GM23338 (cell line): Measurements from ENCODE around the gene PPAN. TPM values are rescaled to one million over a fixed set of nuclear protein-coding genes. Genes with fewer than 3 reads are reported as not detected.

Experiments
- ATAC-seq: fragments of 200-7000 bp; cut with Tn5 transposase; 3 replicates; pipeline ENCODE4 v1.9.1; 2020
- DNase-seq: peaks from one replicate; pipeline ENCODE4 v3.0.0-alpha.2; 2015; ENCODE audit warnings: low spot score
- H2AFZ ChIP-seq: fragments of 200-600 bp; sonication (generic); 2 replicates; pipeline ENCODE4 v1.8.0; 2016; ENCODE audit warnings: antibody characterized with exemption, mild to moderate bottlenecking, moderate library complexity
- H3F3A ChIP-seq: fragments of 200-600 bp; sonication (generic); replicated peaks from 2 replicates; pipeline ENCODE4 v1.8.0; 2017; ENCODE audit warnings: antibody characterized with exemption, mixed run types, low read depth
- H3K27ac ChIP-seq: fragments of 200-600 bp; sonication (generic); 2 replicates; pipeline ENCODE4 v1.6.1; 2016; ENCODE audit warnings: low read depth
- H3K27me3 ChIP-seq: fragments of 200-600 bp; sonication (generic); 2 replicates; pipeline ENCODE4 v1.8.0; 2016; ENCODE audit warnings: mild to moderate bottlenecking, mixed run types, moderate library complexity; ENCODE audit not compliant: insufficient read depth
- H3K36me3 ChIP-seq: fragments of 200-600 bp; sonication (generic); 2 replicates; pipeline ENCODE4 v1.8.0; 2016; ENCODE audit warnings: mild to moderate bottlenecking; ENCODE audit not compliant: insufficient read depth
- H3K4me1 ChIP-seq: fragments of 200-600 bp; sonication (generic); 2 replicates; pipeline ENCODE4 v1.8.0; 2016; ENCODE audit warnings: mild to moderate bottlenecking, moderate library complexity; ENCODE audit not compliant: insufficient read depth
- H3K4me2 ChIP-seq: fragments of 200-600 bp; sonication (generic); 2 replicates; pipeline ENCODE4 v1.7.1; 2017; ENCODE audit warnings: mixed run types
- H3K4me3 ChIP-seq: fragments of 200-600 bp; sonication (generic); 2 replicates; pipeline ENCODE4 v1.6.1; 2016; ENCODE audit warnings: mixed run types
- H3K79me2 ChIP-seq: fragments of 200-600 bp; sonication (generic); replicated peaks from 2 replicates; pipeline ENCODE4 v1.8.0; 2017; ENCODE audit warnings: mild to moderate bottlenecking; ENCODE audit not compliant: insufficient read depth
- H3K9me2 ChIP-seq: fragments of 200-600 bp; sonication (generic); 2 replicates; pipeline ENCODE4 v1.8.0; 2017; ENCODE audit not compliant: insufficient read depth
- H4K20me1 ChIP-seq: fragments of 200-600 bp; sonication (generic); replicated peaks from 2 replicates; pipeline ENCODE4 v1.8.0; 2017; ENCODE audit warnings: mild to moderate bottlenecking; ENCODE audit not compliant: insufficient read depth
- H3K27ac Mint-ChIP-seq: 2 replicates; pipeline ENCODE4 v1.8.0; 2020; ENCODE audit warnings: inconsistent platforms, mild to moderate bottlenecking, moderate library complexity, mixed read lengths
- H3K27me3 Mint-ChIP-seq: 3 replicates; pipeline ENCODE4 v1.8.0; 2022; ENCODE audit warnings: low read depth, mild to moderate bottlenecking, moderate library complexity, mixed read lengths, inconsistent platforms; ENCODE audit not compliant: insufficient read depth, poor library complexity
- H3K36me3 Mint-ChIP-seq: 3 replicates; pipeline ENCODE4 v1.8.0; 2021; ENCODE audit warnings: low read depth, mild to moderate bottlenecking, inconsistent platforms, moderate library complexity, mixed read lengths
- H3K4me1 Mint-ChIP-seq: 3 replicates; pipeline ENCODE4 v1.8.0; 2020; ENCODE audit warnings: mild to moderate bottlenecking, inconsistent platforms, mixed read lengths
- H3K4me3 Mint-ChIP-seq: 3 replicates; pipeline ENCODE4 v1.8.0; 2021; ENCODE audit warnings: moderate library complexity, mild to moderate bottlenecking, inconsistent platforms, mixed read lengths
- H3K9me3 Mint-ChIP-seq: 3 replicates; pipeline ENCODE4 v1.8.0; 2020; ENCODE audit warnings: moderate library complexity, mild to moderate bottlenecking, inconsistent platforms, mixed read lengths
- CREB1 ChIP-seq: fragments of 250-450 bp; sonication (Bioruptor Pico); IDR thresholded peaks from 2 replicates; pipeline ENCODE4 v1.5.0; 2020; ENCODE audit warnings: low read depth, mild to moderate bottlenecking, moderate library complexity
- EZH2 ChIP-seq: fragments of 200-600 bp; sonication (generic); IDR thresholded peaks from one replicate; pipeline ENCODE4 v1.8.0; 2017; ENCODE audit warnings: antibody characterized with exemption, mild to moderate bottlenecking, low read depth; ENCODE audit not compliant: unreplicated experiment
- EZH2phosphoT487 ChIP-seq: fragments of 200-600 bp; sonication (generic); IDR thresholded peaks from one replicate; pipeline ENCODE4 v1.8.1; 2018; ENCODE audit warnings: antibody characterized with exemption; ENCODE audit not compliant: unreplicated experiment
- NANOG ChIP-seq: IDR thresholded peaks from 2 replicates; pipeline ENCODE4 v1.6.1; 2016; ENCODE audit warnings: antibody characterized with exemption, borderline replicate concordance
- POLR2AphosphoS5 ChIP-seq: IDR thresholded peaks from 2 replicates; pipeline ENCODE4 v1.6.1; 2016; ENCODE audit warnings: antibody characterized with exemption, low read depth
- STAT1 ChIP-seq: IDR thresholded peaks from one replicate; pipeline ENCODE4 v1.6.1; 2016; ENCODE audit warnings: antibody characterized with exemption; ENCODE audit not compliant: unreplicated experiment
- ZNF114 ChIP-seq: fragments of 250-450 bp; sonication (Bioruptor Pico); IDR thresholded peaks from 2 replicates; pipeline ENCODE4 v1.5.0; 2020; ENCODE audit warnings: mild to moderate bottlenecking, moderate library complexity
- ZNF331 ChIP-seq: fragments of 250-450 bp; sonication (Bioruptor Pico); IDR thresholded peaks from 2 replicates; pipeline ENCODE4 v1.5.0; 2020; ENCODE audit warnings: low read depth, mild to moderate bottlenecking, moderate library complexity
- polyA plus RNA-seq: library from polyadenylated mRNA; unstranded; fragments of >200 nt; fragmentation: Nextera tagmentation; extraction: Ambion mirVana; gene quantifications from 2 replicates; pipeline ENCODE4 v1.2.1, GENCODE V29; 2016
- total RNA-seq: library from RNA; depleted of rRNA; stranded (reverse); fragments of >200 nt; shearing (Covaris generic); gene quantifications from 2 replicates; pipeline ENCODE4 v1.2.3, GENCODE V29; 2014
- TF ChIP-seq, protein P1 (sequence below): fragments of 250-450 bp; sonication (Bioruptor Pico); IDR thresholded peaks from 2 replicates; pipeline ENCODE4 v1.5.0; 2020; ENCODE audit warnings: mild to moderate bottlenecking, moderate library complexity
- TF ChIP-seq, protein P2 (sequence below): IDR thresholded peaks from one replicate; pipeline ENCODE4 v1.6.1; 2018; ENCODE audit warnings: antibody characterized with exemption; ENCODE audit not compliant: unreplicated experiment
- TF ChIP-seq, protein P3 (sequence below): IDR thresholded peaks from 2 replicates; pipeline ENCODE4 v1.6.1; 2016; ENCODE audit warnings: antibody characterized with exemption

Gene PPAN
- total and polyA plus RNA-seq, 2 experiments from 2014 or later, result 71.8 to 81.9 TPM

DNA sequence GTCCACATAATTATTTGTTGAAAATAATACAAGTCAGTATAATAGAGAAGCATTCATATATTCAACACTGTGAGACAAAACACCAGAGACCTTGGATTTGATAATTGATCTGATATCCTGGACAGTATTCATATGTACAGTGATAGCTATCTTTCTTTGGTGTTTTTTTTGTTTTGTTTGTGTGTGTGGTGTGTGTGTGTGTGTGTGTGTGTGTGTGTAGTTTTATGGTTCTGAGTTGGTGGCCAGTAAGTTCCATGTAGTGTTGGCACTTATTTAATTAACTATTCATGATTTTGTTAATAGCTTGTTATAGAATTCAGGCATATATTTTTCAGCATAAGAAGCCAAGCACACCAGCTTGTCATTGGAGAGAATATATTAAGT lies 2.0 kb upstream of the PPAN start (continued):
- no peak for TF ChIP-seq EZH2
- no peak for TF ChIP-seq ZNF114 (CRISPR knock-in tag)
- TF ChIP-seq POLR2AphosphoS5, result no peak

DNA sequence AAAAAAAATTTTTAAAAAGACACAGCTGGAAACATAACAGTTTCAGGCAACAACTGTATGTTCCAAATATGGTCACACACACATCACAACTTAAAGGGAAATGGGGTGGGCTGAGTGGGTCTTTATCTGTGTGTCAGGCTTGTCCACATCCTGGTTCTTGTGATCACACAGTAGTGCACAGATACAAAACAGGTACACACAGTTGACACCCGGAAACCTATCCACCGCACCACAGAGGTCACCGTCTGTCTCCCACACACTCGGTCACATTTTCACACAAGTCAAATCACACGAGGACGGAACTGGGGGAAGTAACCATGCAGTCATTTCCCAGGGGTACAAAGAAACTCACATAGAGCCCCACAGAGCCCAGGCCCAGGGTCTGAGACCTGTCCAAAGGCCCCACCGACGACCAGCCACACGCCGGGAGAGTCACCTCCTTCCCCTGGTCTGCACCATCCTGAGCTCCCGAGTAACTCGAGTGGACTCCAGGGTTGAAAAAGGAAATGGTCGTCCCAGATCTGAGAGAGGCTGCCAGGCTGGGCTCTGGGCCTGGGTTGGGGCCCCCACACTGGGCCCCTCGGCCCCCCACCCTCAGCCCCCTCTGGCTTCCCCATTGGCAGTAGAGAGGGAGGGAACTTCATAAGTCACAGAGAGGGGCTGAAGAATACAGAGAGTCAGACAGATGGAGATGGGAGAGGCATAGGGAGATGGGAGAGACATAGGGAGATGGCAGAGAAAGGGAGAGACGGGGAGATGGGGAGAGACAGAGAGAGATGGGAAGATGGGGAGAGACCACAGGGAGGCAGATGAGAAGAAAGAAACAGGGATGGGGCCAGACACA lies 1.3 kb upstream of the PPAN start:
- Histone ChIP-seq H3K79me2 (peaks cover 24% of the 10 kb centered on the region), H3K4me2 (no peak overlapping the region), H3K4me1 (peaks cover 7% of the 10 kb centered on the region; the same call in 1 of the 2 replicates), H3K27ac (no peak overlapping the region), H3K9me2 (no peaks in the 10 kb centered on the region), H4K20me1 (0 out of 2 replicates have a peak, but pooled peaks cover 7% of the 10 kb centered on the region), H3K4me3 (no peak overlapping the region), H3K36me3 (peaks cover 25% of the 10 kb centered on the region), H3K27me3 (no peaks in the 10 kb centered on the region), H3F3A (peaks cover 22% of the 10 kb centered on the region; the same call in 1 of the 2 replicates), H2AFZ (peak overlapping the region; percentile 77; the same call in 1 of the 2 replicates)
- Mint-ChIP-seq H3K27ac (no peak overlapping the region), H3K9me3 (no peaks in the 10 kb centered on the region), H3K36me3 (peaks cover 34% of the 10 kb centered on the region), H3K27me3 (peaks cover 15% of the 10 kb centered on the region), H3K4me1 (peaks cover 7% of the 10 kb centered on the region), H3K4me3 (peak overlapping the region; percentile 96; the same call in 1 of the 3 replicates)
- DNase-seq (no peak), ATAC-seq (no peak)
- no peak for TF ChIP-seq STAT1
- TF ChIP-seq CREB1 (CRISPR knock-in tag), result no peak
- TF ChIP-seq ZNF331 (CRISPR knock-in tag), result no peak
- no peak for TF ChIP-seq POLR2AphosphoS5
- TF ChIP-seq, protein P1, sequence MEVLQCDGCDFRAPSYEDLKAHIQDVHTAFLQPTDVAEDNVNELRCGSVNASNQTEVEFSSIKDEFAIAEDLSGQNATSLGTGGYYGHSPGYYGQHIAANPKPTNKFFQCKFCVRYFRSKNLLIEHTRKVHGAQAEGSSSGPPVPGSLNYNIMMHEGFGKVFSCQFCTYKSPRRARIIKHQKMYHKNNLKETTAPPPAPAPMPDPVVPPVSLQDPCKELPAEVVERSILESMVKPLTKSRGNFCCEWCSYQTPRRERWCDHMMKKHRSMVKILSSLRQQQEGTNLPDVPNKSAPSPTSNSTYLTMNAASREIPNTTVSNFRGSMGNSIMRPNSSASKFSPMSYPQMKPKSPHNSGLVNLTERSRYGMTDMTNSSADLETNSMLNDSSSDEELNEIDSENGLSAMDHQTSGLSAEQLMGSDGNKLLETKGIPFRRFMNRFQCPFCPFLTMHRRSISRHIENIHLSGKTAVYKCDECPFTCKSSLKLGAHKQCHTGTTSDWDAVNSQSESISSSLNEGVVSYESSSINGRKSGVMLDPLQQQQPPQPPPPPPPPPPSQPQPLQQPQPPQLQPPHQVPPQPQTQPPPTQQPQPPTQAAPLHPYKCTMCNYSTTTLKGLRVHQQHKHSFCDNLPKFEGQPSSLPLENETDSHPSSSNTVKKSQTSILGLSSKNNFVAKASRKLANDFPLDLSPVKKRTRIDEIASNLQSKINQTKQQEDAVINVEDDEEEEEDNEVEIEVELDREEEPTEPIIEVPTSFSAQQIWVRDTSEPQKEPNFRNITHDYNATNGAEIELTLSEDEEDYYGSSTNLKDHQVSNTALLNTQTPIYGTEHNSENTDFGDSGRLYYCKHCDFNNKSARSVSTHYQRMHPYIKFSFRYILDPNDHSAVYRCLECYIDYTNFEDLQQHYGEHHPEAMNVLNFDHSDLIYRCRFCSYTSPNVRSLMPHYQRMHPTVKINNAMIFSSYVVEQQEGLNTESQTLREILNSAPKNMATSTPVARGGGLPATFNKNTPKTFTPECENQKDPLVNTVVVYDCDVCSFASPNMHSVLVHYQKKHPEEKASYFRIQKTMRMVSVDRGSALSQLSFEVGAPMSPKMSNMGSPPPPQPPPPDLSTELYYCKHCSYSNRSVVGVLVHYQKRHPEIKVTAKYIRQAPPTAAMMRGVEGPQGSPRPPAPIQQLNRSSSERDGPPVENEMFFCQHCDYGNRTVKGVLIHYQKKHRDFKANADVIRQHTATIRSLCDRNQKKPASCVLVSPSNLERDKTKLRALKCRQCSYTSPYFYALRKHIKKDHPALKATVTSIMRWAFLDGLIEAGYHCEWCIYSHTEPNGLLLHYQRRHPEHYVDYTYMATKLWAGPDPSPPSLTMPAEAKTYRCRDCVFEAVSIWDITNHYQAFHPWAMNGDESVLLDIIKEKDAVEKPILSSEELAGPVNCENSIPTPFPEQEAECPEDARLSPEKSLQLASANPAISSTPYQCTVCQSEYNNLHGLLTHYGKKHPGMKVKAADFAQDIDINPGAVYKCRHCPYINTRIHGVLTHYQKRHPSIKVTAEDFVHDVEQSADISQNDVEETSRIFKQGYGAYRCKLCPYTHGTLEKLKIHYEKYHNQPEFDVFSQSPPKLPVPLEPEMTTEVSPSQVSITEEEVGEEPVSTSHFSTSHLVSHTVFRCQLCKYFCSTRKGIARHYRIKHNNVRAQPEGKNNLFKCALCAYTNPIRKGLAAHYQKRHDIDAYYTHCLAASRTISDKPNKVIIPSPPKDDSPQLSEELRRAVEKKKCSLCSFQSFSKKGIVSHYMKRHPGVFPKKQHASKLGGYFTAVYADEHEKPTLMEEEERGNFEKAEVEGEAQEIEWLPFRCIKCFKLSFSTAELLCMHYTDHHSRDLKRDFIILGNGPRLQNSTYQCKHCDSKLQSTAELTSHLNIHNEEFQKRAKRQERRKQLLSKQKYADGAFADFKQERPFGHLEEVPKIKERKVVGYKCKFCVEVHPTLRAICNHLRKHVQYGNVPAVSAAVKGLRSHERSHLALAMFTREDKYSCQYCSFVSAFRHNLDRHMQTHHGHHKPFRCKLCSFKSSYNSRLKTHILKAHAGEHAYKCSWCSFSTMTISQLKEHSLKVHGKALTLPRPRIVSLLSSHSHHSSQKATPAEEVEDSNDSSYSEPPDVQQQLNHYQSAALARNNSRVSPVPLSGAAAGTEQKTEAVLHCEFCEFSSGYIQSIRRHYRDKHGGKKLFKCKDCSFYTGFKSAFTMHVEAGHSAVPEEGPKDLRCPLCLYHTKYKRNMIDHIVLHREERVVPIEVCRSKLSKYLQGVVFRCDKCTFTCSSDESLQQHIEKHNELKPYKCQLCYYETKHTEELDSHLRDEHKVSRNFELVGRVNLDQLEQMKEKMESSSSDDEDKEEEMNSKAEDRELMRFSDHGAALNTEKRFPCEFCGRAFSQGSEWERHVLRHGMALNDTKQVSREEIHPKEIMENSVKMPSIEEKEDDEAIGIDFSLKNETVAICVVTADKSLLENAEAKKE, result no peak
- TF ChIP-seq, protein P2, sequence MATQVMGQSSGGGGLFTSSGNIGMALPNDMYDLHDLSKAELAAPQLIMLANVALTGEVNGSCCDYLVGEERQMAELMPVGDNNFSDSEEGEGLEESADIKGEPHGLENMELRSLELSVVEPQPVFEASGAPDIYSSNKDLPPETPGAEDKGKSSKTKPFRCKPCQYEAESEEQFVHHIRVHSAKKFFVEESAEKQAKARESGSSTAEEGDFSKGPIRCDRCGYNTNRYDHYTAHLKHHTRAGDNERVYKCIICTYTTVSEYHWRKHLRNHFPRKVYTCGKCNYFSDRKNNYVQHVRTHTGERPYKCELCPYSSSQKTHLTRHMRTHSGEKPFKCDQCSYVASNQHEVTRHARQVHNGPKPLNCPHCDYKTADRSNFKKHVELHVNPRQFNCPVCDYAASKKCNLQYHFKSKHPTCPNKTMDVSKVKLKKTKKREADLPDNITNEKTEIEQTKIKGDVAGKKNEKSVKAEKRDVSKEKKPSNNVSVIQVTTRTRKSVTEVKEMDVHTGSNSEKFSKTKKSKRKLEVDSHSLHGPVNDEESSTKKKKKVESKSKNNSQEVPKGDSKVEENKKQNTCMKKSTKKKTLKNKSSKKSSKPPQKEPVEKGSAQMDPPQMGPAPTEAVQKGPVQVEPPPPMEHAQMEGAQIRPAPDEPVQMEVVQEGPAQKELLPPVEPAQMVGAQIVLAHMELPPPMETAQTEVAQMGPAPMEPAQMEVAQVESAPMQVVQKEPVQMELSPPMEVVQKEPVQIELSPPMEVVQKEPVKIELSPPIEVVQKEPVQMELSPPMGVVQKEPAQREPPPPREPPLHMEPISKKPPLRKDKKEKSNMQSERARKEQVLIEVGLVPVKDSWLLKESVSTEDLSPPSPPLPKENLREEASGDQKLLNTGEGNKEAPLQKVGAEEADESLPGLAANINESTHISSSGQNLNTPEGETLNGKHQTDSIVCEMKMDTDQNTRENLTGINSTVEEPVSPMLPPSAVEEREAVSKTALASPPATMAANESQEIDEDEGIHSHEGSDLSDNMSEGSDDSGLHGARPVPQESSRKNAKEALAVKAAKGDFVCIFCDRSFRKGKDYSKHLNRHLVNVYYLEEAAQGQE, result no peak
- TF ChIP-seq NANOG, result no peak
- TF ChIP-seq EZH2, result no peak
- TF ChIP-seq EZH2phosphoT487, result no peak
- TF ChIP-seq, protein P3, sequence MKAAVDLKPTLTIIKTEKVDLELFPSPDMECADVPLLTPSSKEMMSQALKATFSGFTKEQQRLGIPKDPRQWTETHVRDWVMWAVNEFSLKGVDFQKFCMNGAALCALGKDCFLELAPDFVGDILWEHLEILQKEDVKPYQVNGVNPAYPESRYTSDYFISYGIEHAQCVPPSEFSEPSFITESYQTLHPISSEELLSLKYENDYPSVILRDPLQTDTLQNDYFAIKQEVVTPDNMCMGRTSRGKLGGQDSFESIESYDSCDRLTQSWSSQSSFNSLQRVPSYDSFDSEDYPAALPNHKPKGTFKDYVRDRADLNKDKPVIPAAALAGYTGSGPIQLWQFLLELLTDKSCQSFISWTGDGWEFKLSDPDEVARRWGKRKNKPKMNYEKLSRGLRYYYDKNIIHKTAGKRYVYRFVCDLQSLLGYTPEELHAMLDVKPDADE, result no peak
